Nephron progenitor cell (in vitro differentiated cells): ENCODE results near the gene BTBD1.

Experiments
- DNase-seq: peaks from one replicate; pipeline ENCODE4 v3.0.0; 2021
- H3K27ac Mint-ChIP-seq: 2 replicates; pipeline ENCODE4 v1.8.0; 2021; ENCODE audit warnings: mild to moderate bottlenecking, moderate library complexity, mixed read lengths
- H3K27me3 Mint-ChIP-seq: 2 replicates; pipeline ENCODE4 v1.8.0; 2021; ENCODE audit warnings: mild to moderate bottlenecking, low read depth, mixed read lengths; ENCODE audit not compliant: poor library complexity
- H3K36me3 Mint-ChIP-seq: 2 replicates; pipeline ENCODE4 v1.8.0; 2021; ENCODE audit warnings: low read depth, mixed read lengths
- H3K4me1 Mint-ChIP-seq: 2 replicates; pipeline ENCODE4 v1.8.0; 2021; ENCODE audit warnings: mixed read lengths
- H3K4me3 Mint-ChIP-seq: 2 replicates; pipeline ENCODE4 v1.8.0; 2021; ENCODE audit warnings: mild to moderate bottlenecking, moderate library complexity, mixed read lengths
- H3K9me3 Mint-ChIP-seq: 2 replicates; pipeline ENCODE4 v1.8.0; 2021; ENCODE audit warnings: mild to moderate bottlenecking, moderate library complexity, mixed read lengths
- TF ChIP-seq, protein P1 (sequence below): fragments of 200-600 bp; sonication (generic); IDR thresholded peaks from 2 replicates; pipeline ENCODE4 v1.5.0; 2021; ENCODE audit warnings: antibody characterized with exemption

BTBD1 gene

GRCh38 chr15:83066734-83067637, at the start of gene BTBD1:
TSS of gene BTBD1 (minus strand) at chr15:83067252. CDS start at chr15:83067151, 101 bp downstream.
- Mint-ChIP-seq H3K27ac (peak within 1 kb of the TSS; percentile 80), H3K27me3 (no peaks in the 10 kb centered on the region), H3K4me3 (peak within 1 kb of the TSS; percentile 83), H3K4me1 (peaks cover 9% of the 10 kb centered on the region), H3K9me3 (peaks cover 9% of the 10 kb centered on the region), H3K36me3 (peaks cover 6% of the 10 kb centered on the region)
- peak; percentile 83 for DNase-seq
- TF ChIP-seq, protein P1, sequence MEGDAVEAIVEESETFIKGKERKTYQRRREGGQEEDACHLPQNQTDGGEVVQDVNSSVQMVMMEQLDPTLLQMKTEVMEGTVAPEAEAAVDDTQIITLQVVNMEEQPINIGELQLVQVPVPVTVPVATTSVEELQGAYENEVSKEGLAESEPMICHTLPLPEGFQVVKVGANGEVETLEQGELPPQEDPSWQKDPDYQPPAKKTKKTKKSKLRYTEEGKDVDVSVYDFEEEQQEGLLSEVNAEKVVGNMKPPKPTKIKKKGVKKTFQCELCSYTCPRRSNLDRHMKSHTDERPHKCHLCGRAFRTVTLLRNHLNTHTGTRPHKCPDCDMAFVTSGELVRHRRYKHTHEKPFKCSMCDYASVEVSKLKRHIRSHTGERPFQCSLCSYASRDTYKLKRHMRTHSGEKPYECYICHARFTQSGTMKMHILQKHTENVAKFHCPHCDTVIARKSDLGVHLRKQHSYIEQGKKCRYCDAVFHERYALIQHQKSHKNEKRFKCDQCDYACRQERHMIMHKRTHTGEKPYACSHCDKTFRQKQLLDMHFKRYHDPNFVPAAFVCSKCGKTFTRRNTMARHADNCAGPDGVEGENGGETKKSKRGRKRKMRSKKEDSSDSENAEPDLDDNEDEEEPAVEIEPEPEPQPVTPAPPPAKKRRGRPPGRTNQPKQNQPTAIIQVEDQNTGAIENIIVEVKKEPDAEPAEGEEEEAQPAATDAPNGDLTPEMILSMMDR = no peak

GRCh38 chr15:83115831-83116565, 48.9 kb upstream of the BTBD1 start:
- no peak for DNase-seq
- Mint-ChIP-seq H3K9me3 (peaks cover 3% of the 10 kb centered on the region), H3K27me3 (peaks cover 6% of the 10 kb centered on the region), H3K36me3 (peaks cover 13% of the 10 kb centered on the region), H3K4me3 (no peak overlapping the region), H3K4me1 (peaks cover 7% of the 10 kb centered on the region), H3K27ac (no peak overlapping the region)
- TF ChIP-seq, protein P1 = no peak

GRCh38 chr15:83115410-83115809, 48.4 kb upstream of the BTBD1 start:
- no peak overlapping the region for H3K4me3 Mint-ChIP-seq
- peaks cover 13% of the 10 kb centered on the region for H3K36me3 Mint-ChIP-seq
- TF ChIP-seq, protein P1 = no peak
- peaks cover 3% of the 10 kb centered on the region for H3K9me3 Mint-ChIP-seq
- no peak for DNase-seq
- H3K27ac Mint-ChIP-seq = no peak overlapping the region
- peaks cover 7% of the 10 kb centered on the region for H3K4me1 Mint-ChIP-seq
- peaks cover 12% of the 10 kb centered on the region for H3K27me3 Mint-ChIP-seq

GRCh38 chr15:83114856-83115255, 47.8 kb upstream of the BTBD1 start:
- Mint-ChIP-seq H3K27ac (no peak overlapping the region), H3K9me3 (peaks cover 3% of the 10 kb centered on the region), H3K4me3 (no peak overlapping the region), H3K27me3 (peaks cover 17% of the 10 kb centered on the region), H3K36me3 (peaks cover 13% of the 10 kb centered on the region), H3K4me1 (peaks cover 7% of the 10 kb centered on the region)
- no peak for DNase-seq
- TF ChIP-seq, protein P1 = no peak

DNA sequence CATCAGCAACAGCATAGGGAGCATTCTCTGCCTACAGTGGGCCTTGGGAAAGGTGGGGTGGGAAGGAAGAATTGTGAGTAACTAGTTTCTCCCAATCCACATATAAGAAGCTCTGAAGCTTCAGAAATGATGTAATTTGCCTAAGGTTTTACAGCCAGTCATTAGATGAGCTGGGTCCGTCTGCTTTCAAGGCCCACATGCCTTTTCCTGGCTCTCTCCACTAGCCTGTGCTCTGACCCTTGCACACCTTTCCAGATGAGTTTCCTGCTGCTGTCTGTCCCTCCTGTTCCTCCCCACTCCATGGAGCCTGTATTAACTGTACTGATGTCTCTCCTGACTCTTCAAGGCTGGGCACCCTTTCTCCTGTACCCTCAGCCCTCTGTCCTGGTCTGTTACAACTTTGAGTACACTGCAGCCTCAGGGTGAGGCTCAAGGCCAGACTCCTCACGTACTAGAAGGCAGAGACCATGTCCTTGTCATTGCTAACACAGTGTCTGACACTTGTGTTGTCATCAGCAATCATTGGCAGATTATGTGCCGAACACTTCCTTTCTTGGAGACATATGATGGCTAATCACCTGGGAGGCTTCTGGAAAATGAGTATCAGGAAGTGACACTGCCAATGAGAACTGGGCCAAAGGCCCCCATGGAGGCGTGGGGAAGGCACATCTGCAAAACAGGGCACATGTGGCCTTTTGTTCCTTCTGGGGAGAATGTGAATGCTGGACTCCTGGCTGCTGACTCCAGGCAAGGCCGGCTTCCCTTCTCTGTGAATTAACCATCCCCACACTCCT, 47.0 kb upstream of the BTBD1 start:
- TF ChIP-seq, protein P1 = no peak
- Mint-ChIP-seq H3K27me3 (peaks cover 24% of the 10 kb centered on the region), H3K4me1 (peaks cover 7% of the 10 kb centered on the region), H3K4me3 (no peak overlapping the region), H3K27ac (no peak overlapping the region), H3K36me3 (peaks cover 13% of the 10 kb centered on the region), H3K9me3 (peaks cover 3% of the 10 kb centered on the region)
- no peak for DNase-seq
